AG10803 (cell line): ENCODE measurements around the gene ANGPT4.

Source experiments
- DNase-seq: peaks from one replicate; pipeline ENCODE4 v3.0.0; 2010; ENCODE audit warnings: low read depth
- H3K4me3 ChIP-seq: 2 replicates; pipeline ENCODE4 v1.5.1; 2011; ENCODE audit warnings: mild to moderate bottlenecking, low read length, control low read depth
- CTCF ChIP-seq: conservative IDR thresholded peaks from 2 replicates; pipeline ENCODE4 v1.5.1; 2011; ENCODE audit warnings: mild to moderate bottlenecking, low read length, control low read depth, inconsistent platforms

ANGPT4 gene

GRCh38 chr20:884983-885952 lies 30.9 kb downstream of the ANGPT4 start:
- TF ChIP-seq CTCF, result 0 out of 2 replicates have a peak, but pooled peaks have one; percentile 6
- DNase-seq, result peak; percentile 49
- no peak overlapping the region for H3K4me3 ChIP-seq

GRCh38 chr20:881783-882144 lies 34.4 kb downstream of the ANGPT4 start:
- no peak for DNase-seq
- no peak overlapping the region for H3K4me3 ChIP-seq
- TF ChIP-seq CTCF, result no peak

GRCh38 chr20:881051-881782 lies 34.9 kb downstream of the ANGPT4 start:
- peak; percentile 48 for DNase-seq
- no peak for TF ChIP-seq CTCF
- no peak overlapping the region for H3K4me3 ChIP-seq

- H3K4me3 ChIP-seq, result no peak overlapping the region
- no peak for TF ChIP-seq CTCF
- DNase-seq, result no peak
These were observed 36.5 kb downstream of the ANGPT4 start for GRCh38 chr20:879626-880025.

GRCh38 chr20:878511-879307 lies 37.4 kb downstream of the ANGPT4 start:
- TF ChIP-seq CTCF, result no peak
- DNase-seq, result peak; percentile 11
- H3K4me3 ChIP-seq, result no peak overlapping the region

GRCh38 chr20:877814-878213 lies 38.3 kb downstream of the ANGPT4 start:
- H3K4me3 ChIP-seq, result no peak overlapping the region
- TF ChIP-seq CTCF, result no peak
- DNase-seq, result no peak
